A549 (cell line): ENCODE measurements around the gene TEX36. TPM values are rescaled to one million over a fixed set of nuclear protein-coding genes. Genes with fewer than 3 reads are reported as not detected.

Experiments used
- ATAC-seq, 2 experiments: fragments of 200-7000 bp in 1 of 2; fragments of >200 bp in 1 of 2; cut with Nextera tagmentation in 1 of 2; cut with Tn5 transposase in 1 of 2; 3 replicates each; pipeline versions ENCODE4 v1.8.0 to v1.9.1; 2018 to 2020; ENCODE audit warnings: mild to moderate bottlenecking in 1 of 2, moderate library complexity in 1 of 2
- CTCF ChIA-PET: fragments of 300-600 bp; sonication (Branson Sonifier 250); formaldehyde crosslinking; extraction: SDS; loops from one replicate; lab custom pipeline; 2021; ENCODE audit warnings: antibody characterized with exemption, inconsistent platforms; lab: Yijun Ruan, JAX
- POLR2A ChIA-PET: fragments of 350-600 bp; formaldehyde crosslinking; extraction: SDS; loops from one replicate; lab custom pipeline; 2021; ENCODE audit warnings: antibody characterized with exemption, inconsistent platforms; lab: Yijun Ruan, JAX
- DNase-seq, 2 experiments: peaks; one replicate each; pipeline versions ENCODE4 v3.0.0 to v3.0.0-alpha.2; 2011 to 2016; ENCODE audit warnings: low read depth in 1 of 2, low spot score in 1 of 2
- FAIRE-seq: peaks from 2 replicates; lab custom pipeline; 2011; peaks lifted over from hg19 to GRCh38; lab: Jason Lieb, UNC
- H3K27ac ChIP-seq, 2 experiments: fragments of >200 bp; sonication (Bioruptor Twin); formaldehyde crosslinking; 3 replicates each; pipeline ENCODE4 v1.5.1; 2016 to 2017
- H3K4me1 ChIP-seq: fragments of >200 bp; sonication (Bioruptor Twin); formaldehyde crosslinking; 3 replicates; pipeline ENCODE4 v1.6.1; 2016
- H3K4me2 ChIP-seq: fragments of >200 bp; sonication (Bioruptor Twin); formaldehyde crosslinking; 3 replicates; pipeline ENCODE4 v1.6.1; 2016
- H3K4me3 ChIP-seq: fragments of >200 bp; sonication (Bioruptor Twin); formaldehyde crosslinking; 3 replicates; pipeline ENCODE4 v1.5.1; 2016
- H3K9me3 ChIP-seq: fragments of >200 bp; sonication (Bioruptor Twin); formaldehyde crosslinking; 3 replicates; pipeline ENCODE4 v1.6.1; 2016
- CBX8 ChIP-seq: fragments of 200-600 bp; sonication (generic); IDR thresholded peaks from 2 replicates; pipeline ENCODE4 v1.6.1; 2016
- CHD2 ChIP-seq: fragments of 150-350 bp; IDR thresholded peaks from 2 replicates; pipeline ENCODE4 v1.6.1; 2014; ENCODE audit warnings: low read length; ENCODE audit not compliant: partially characterized antibody
- EHF ChIP-seq: fragments of 250-450 bp; sonication (Bioruptor Pico); IDR thresholded peaks from 2 replicates; pipeline ENCODE4 v1.5.0; 2020; ENCODE audit warnings: mild to moderate bottlenecking
- EHMT2 ChIP-seq: fragments of 200-600 bp; sonication (generic); IDR thresholded peaks from 2 replicates; pipeline ENCODE4 v1.6.1; 2016; ENCODE audit warnings: antibody characterized with exemption, low read depth, mild to moderate bottlenecking, moderate library complexity
- ELK1 ChIP-seq: fragments of 150-350 bp; IDR thresholded peaks from 2 replicates; pipeline ENCODE4 v1.6.1; 2014; ENCODE audit warnings: low read depth, mild to moderate bottlenecking, low read length
- FOSB ChIP-seq: fragments of 250-450 bp; sonication (Bioruptor Pico); IDR thresholded peaks from 2 replicates; pipeline ENCODE4 v1.5.0; 2020; ENCODE audit warnings: mild to moderate bottlenecking, moderate library complexity
- FOXS1 ChIP-seq: fragments of 250-450 bp; sonication (Bioruptor Pico); IDR thresholded peaks from 2 replicates; pipeline ENCODE4 v1.5.0; 2020; ENCODE audit warnings: mild to moderate bottlenecking, moderate library complexity
- GATA3 ChIP-seq: IDR thresholded peaks from 2 replicates; pipeline ENCODE4 v1.6.1; 2012; ENCODE audit warnings: borderline replicate concordance
- JUN ChIP-seq, 2 experiments: fragments of >200 bp; sonication (Bioruptor Twin); formaldehyde crosslinking; IDR thresholded peaks; 2 replicates in 1 of 2; 3 replicates in 1 of 2; pipeline ENCODE4 v1.6.1; 2016 to 2017
- JUNB ChIP-seq: fragments of >200 bp; sonication (Bioruptor Twin); formaldehyde crosslinking; IDR thresholded peaks from 2 replicates; pipeline ENCODE4 v1.6.1; 2016
- MAX ChIP-seq: IDR thresholded peaks from 2 replicates; pipeline ENCODE4 v1.6.1; 2012
- MYC ChIP-seq: IDR thresholded peaks from 2 replicates; pipeline ENCODE4 v1.6.1; 2012; ENCODE audit warnings: mild to moderate bottlenecking, inconsistent platforms, low read length, improper control_type of control experiment, borderline replicate concordance
- NR3C1 ChIP-seq: fragments of >200 bp; sonication (Bioruptor Twin); formaldehyde crosslinking; IDR thresholded peaks from 3 replicates; pipeline ENCODE4 v1.6.1; 2017
- PBX3 ChIP-seq: IDR thresholded peaks from 2 replicates; pipeline ENCODE4 v1.6.1; 2012
- PHF8 ChIP-seq: fragments of 200-600 bp; sonication (generic); IDR thresholded peaks from 2 replicates; pipeline ENCODE4 v1.6.1; 2016; ENCODE audit warnings: low read depth, mild to moderate bottlenecking, antibody characterized with exemption, moderate library complexity, borderline replicate concordance
- RARB ChIP-seq: fragments of 250-450 bp; sonication (Bioruptor Pico); IDR thresholded peaks from 2 replicates; pipeline ENCODE4 v1.8.0; 2021; ENCODE audit warnings: mild to moderate bottlenecking, moderate library complexity
- TFCP2L1 ChIP-seq: fragments of 250-450 bp; sonication (Bioruptor Pico); IDR thresholded peaks from 2 replicates; pipeline ENCODE4 v1.5.0; 2021; ENCODE audit warnings: mild to moderate bottlenecking
- ZC3H11A ChIP-seq: fragments of 450-650 bp; IDR thresholded peaks from 2 replicates; pipeline ENCODE4 v1.6.1; 2014; ENCODE audit warnings: antibody characterized with exemption, mild to moderate bottlenecking
- ZFP36 ChIP-seq: fragments of 450-650 bp; IDR thresholded peaks from 2 replicates; pipeline ENCODE4 v1.6.1; 2014; ENCODE audit warnings: borderline replicate concordance; ENCODE audit not compliant: partially characterized antibody
- WGBS: methylation state at CpG from one replicate; pipeline ENCODE4 v1.1.6; 2017; ENCODE audit errors: missing lambda C conversion rate; 5-methylcytosine and 5-hydroxymethylcytosine counted together
- polyA minus RNA-seq: library from RNA; depleted of rRNA, polyadenylated mRNA; stranded (reverse); fragments of >200 nt; gene quantifications from 2 replicates; pipeline ENCODE4 v1.2.3, GENCODE V29; 2011; rRNA and poly(A)+ RNA removed
- polyA plus RNA-seq, 4 experiments: library from polyadenylated mRNA; depleted of rRNA in 3 of 4; stranded (reverse); fragments of >200 nt; fragmentation: RNase III in 1 of 4; extraction: RNeasy Plus Mini Kit Qiagen cat#74134 plus additional on column Dnase treatment in 1 of 4; gene quantifications; 2 replicates in 3 of 4; 3 replicates in 1 of 4; pipeline ENCODE4 v1.2.3, GENCODE V29; 2011 to 2017
- TF ChIP-seq, protein P1 (sequence below): fragments of 450-650 bp; IDR thresholded peaks from 2 replicates; pipeline ENCODE4 v1.6.1; 2014; ENCODE audit warnings: antibody characterized with exemption
- TF ChIP-seq, protein P2 (sequence below): fragments of 250-450 bp; sonication (Bioruptor Pico); IDR thresholded peaks from 2 replicates; pipeline ENCODE4 v1.5.0; 2021; ENCODE audit warnings: mild to moderate bottlenecking, moderate library complexity, borderline replicate concordance
- TF ChIP-seq, protein P3 (sequence below): fragments of >200 bp; sonication (Bioruptor Twin); formaldehyde crosslinking; IDR thresholded peaks from 3 replicates; pipeline ENCODE4 v1.6.1; 2016
- TF ChIP-seq, protein P4 (sequence below): fragments of 250-450 bp; sonication (Bioruptor Pico); IDR thresholded peaks from 2 replicates; pipeline ENCODE4 v1.5.0; 2020; ENCODE audit warnings: low read depth, mild to moderate bottlenecking, moderate library complexity

Gene TEX36, protein sequence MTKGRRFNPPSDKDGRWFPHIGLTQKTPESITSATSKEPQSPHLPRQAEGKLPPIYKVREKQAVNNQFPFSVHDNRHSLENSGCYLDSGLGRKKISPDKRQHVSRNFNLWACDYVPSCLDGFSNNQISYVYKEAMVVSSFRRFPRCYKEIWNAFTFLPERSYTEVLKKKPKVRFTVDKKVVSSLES
- polyA plus RNA-seq (2011; rRNA removed): not detected in 2 replicates
- polyA plus RNA-seq (2012; cell fraction: cytosol; rRNA removed): not detected in 2 replicates
- polyA plus RNA-seq (2012; cell fraction: nucleus; rRNA removed): not detected in 2 replicates
- polyA plus RNA-seq (2017; fragmentation: RNase III; extraction: RNeasy Plus Mini Kit Qiagen cat#74134 plus additional on column Dnase treatment): not detected in 3 replicates
- not detected in 2 replicates for polyA minus RNA-seq

DNA sequence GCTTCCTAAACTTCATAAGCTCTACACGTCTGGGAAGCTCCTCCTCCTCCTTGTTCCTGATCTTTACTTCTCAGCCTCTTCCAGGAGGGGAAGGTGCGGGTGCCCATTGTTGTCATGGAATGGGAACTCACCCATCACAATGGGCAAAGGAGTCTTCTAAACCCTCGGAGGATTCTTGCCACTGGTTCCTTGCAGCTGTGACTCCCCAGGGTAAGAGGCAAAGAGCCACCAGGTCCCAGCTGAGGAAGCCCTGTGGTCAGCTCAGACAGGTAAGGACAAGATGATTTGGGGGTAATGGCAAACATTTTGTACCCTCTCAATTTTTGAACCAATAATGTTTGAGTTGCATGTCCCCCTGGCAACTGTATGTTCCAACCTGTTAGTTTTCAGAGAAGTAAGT, at the start of gene TEX36:
Gene TEX36 (minus strand): TSS at position 101 of the 400 bp plus-strand sequence. CDS start 174 bp downstream, outside the sequence.
- WGBS: 42% methylated on average over 3 of the region's 3 CpGs
- TF ChIP-seq CBX8 (no peak), EHMT2 (no peak), FOXS1 (no peak), JUNB (no peak), FOSB (CRISPR knock-in tag) (no peak), GATA3 (no peak), CHD2 (no peak), MAX (no peak), PBX3 (no peak), EHF (CRISPR knock-in tag) (no peak), NR3C1 (no peak), TFCP2L1 (CRISPR knock-in tag) (no peak), ZC3H11A (no peak)
- TF ChIP-seq, protein P1, sequence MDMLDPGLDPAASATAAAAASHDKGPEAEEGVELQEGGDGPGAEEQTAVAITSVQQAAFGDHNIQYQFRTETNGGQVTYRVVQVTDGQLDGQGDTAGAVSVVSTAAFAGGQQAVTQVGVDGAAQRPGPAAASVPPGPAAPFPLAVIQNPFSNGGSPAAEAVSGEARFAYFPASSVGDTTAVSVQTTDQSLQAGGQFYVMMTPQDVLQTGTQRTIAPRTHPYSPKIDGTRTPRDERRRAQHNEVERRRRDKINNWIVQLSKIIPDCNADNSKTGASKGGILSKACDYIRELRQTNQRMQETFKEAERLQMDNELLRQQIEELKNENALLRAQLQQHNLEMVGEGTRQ: no peak
- TF ChIP-seq, protein P2, sequence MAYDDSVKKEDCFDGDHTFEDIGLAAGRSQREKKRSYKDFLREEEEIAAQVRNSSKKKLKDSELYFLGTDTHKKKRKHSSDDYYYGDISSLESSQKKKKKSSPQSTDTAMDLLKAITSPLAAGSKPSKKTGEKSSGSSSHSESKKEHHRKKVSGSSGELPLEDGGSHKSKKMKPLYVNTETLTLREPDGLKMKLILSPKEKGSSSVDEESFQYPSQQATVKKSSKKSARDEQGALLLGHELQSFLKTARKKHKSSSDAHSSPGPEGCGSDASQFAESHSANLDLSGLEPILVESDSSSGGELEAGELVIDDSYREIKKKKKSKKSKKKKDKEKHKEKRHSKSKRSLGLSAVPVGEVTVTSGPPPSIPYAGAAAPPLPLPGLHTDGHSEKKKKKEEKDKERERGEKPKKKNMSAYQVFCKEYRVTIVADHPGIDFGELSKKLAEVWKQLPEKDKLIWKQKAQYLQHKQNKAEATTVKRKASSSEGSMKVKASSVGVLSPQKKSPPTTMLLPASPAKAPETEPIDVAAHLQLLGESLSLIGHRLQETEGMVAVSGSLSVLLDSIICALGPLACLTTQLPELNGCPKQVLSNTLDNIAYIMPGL (CRISPR knock-in tag): no peak
- TF ChIP-seq, protein P3, sequence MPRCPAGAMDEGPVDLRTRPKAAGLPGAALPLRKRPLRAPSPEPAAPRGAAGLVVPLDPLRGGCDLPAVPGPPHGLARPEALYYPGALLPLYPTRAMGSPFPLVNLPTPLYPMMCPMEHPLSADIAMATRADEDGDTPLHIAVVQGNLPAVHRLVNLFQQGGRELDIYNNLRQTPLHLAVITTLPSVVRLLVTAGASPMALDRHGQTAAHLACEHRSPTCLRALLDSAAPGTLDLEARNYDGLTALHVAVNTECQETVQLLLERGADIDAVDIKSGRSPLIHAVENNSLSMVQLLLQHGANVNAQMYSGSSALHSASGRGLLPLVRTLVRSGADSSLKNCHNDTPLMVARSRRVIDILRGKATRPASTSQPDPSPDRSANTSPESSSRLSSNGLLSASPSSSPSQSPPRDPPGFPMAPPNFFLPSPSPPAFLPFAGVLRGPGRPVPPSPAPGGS: no peak
- TF ChIP-seq, protein P4, sequence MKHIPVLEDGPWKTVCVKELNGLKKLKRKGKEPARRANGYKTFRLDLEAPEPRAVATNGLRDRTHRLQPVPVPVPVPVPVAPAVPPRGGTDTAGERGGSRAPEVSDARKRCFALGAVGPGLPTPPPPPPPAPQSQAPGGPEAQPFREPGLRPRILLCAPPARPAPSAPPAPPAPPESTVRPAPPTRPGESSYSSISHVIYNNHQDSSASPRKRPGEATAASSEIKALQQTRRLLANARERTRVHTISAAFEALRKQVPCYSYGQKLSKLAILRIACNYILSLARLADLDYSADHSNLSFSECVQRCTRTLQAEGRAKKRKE (CRISPR knock-in tag): no peak
- TF ChIP-seq, all 56 proteins: peak for 0
- H3K27ac ChIP-seq: no peak within 1 kb of the TSS
- POLR2A ChIA-PET: no interaction called here
- ATAC-seq (no peak), DNase-seq (no peak), FAIRE-seq (no peak)
- H3K4me2 ChIP-seq: no peak within 1 kb of the TSS
- no peaks in the 10 kb centered on the region for H3K4me1 ChIP-seq
- CTCF ChIA-PET: interaction anchor here (0.6 kb wide), 1 partner anchor 126 kb away, joined by 3 read pairs; no protein-coding TSS in a partner anchor
- H3K9me3 ChIP-seq: peaks cover 3% of the 10 kb centered on the region; the same call in 1 of the 3 replicates
- no peak within 1 kb of the TSS for H3K4me3 ChIP-seq

- H3K9me3 ChIP-seq: no peaks in the 10 kb centered on the region
- WGBS: 62% methylated on average over 3 of the region's 3 CpGs
- no peak overlapping the region for H3K4me3 ChIP-seq
- CTCF ChIA-PET: interaction anchor here (0.7 kb wide), 1 partner anchor 14 kb away, joined by 3 read pairs; no protein-coding TSS in a partner anchor
- no peak overlapping the region for H3K4me2 ChIP-seq
- no peak overlapping the region for H3K27ac ChIP-seq
- no peaks in the 10 kb centered on the region for H3K4me1 ChIP-seq
- ATAC-seq (no peak), DNase-seq (no peak), FAIRE-seq (no peak)
- POLR2A ChIA-PET: no interaction called here
- TF ChIP-seq ZFP36 (no peak), PHF8 (no peak), JUN (IDR thresholded peaks at IDR 0.05) (no peak), FOXS1 (no peak), EHF (CRISPR knock-in tag) (no peak), RARB (no peak), MYC (no peak), ELK1 (no peak)
- TF ChIP-seq, protein P2 (CRISPR knock-in tag): no peak
- TF ChIP-seq, protein P3: no peak
These were observed 44.5 kb upstream of the TEX36 start for GRCh38 chr10:125727436-125727835.
